Ovary (tissue), 3 donors: ENCODE measurements around the gene GALNT3.

ENCODE experiments used
- CTCF ChIP-seq, 3 donors: fragments of 450-650 bp in 2 of 3; fragments of 200-600 bp in 1 of 3; IDR thresholded peaks; one replicate each; pipeline versions ENCODE4 v1.5.1 to v1.8.0; 2016 to 2022; ENCODE audit warnings: antibody characterized with exemption in 3 of 3, mild to moderate bottlenecking in 1 of 3
- EP300 ChIP-seq: sonication (generic); formaldehyde crosslinking; IDR thresholded peaks from one replicate; pipeline ENCODE4 v1.6.1; 2017; ENCODE audit warnings: antibody characterized with exemption
- POLR2A ChIP-seq: fragments of 450-650 bp; IDR thresholded peaks from one replicate; pipeline ENCODE4 v1.6.1; 2017; ENCODE audit warnings: antibody characterized with exemption, mild to moderate bottlenecking, moderate library complexity
- donor health status: DM: no; HTN: no; CAD: no.

GRCh38 chr2:165793161-165793778 lies 777 bp downstream of the GALNT3 start:
- no peak for TF ChIP-seq CTCF (IDR thresholded peaks at IDR 0.05)
- no peak for TF ChIP-seq EP300
- TF ChIP-seq POLR2A, result no peak
